Activated B cell treated with CpG ODN at 0.5 μM for 24 hours (primary cell): Measurements from ENCODE around the gene RAB6B. TPM values are rescaled to one million over a fixed set of nuclear protein-coding genes. Genes with fewer than 3 reads are reported as not detected.

ENCODE experiments used
- ATAC-seq: fragments of 200-7000 bp; cut with Tn5 transposase; one replicate; pipeline ENCODE4 v1.10.0; 2021; ENCODE audit warnings: low read depth, mild to moderate bottlenecking, moderate library complexity
- CTCF ChIA-PET: fragments of 350-600 bp; sonication (Branson Sonifier 250); formaldehyde crosslinking; loops from one replicate; lab custom pipeline; 2021; ENCODE audit warnings: antibody characterized with exemption; lab: Charles Lee
- POLR2A ChIA-PET: fragments of 350-600 bp; sonication (Branson Sonifier 250); formaldehyde crosslinking; loops from one replicate; lab custom pipeline; 2021; ENCODE audit warnings: antibody characterized with exemption; lab: Charles Lee
- DNase-seq: peaks from one replicate; pipeline ENCODE4 v3.0.0; 2022
- H3K27ac Mint-ChIP-seq: one replicate; pipeline ENCODE4 v1.8.0; 2020; ENCODE audit warnings: mixed read lengths
- H3K27me3 Mint-ChIP-seq: one replicate; pipeline ENCODE4 v1.8.0; 2021; ENCODE audit warnings: mixed read lengths
- H3K36me3 Mint-ChIP-seq: one replicate; pipeline ENCODE4 v1.8.0; 2021; ENCODE audit warnings: low read depth, mixed read lengths
- H3K4me1 Mint-ChIP-seq: one replicate; pipeline ENCODE4 v1.8.0; 2021; ENCODE audit warnings: mixed read lengths
- H3K4me3 Mint-ChIP-seq: one replicate; pipeline ENCODE4 v1.8.0; 2020; ENCODE audit warnings: mild to moderate bottlenecking, mixed read lengths
- H3K9me3 Mint-ChIP-seq: one replicate; pipeline ENCODE4 v1.8.0; 2020; ENCODE audit warnings: mixed read lengths
- CTCF ChIP-seq: fragments of 200-600 bp; IDR thresholded peaks from one replicate; pipeline ENCODE4 v1.8.0; 2022; ENCODE audit warnings: antibody characterized with exemption, mild to moderate bottlenecking
- intact Hi-C: fragments of 100-400 bp; cut with micrococcal nuclease; formaldehyde crosslinking; loops from one replicate; pipeline ENCODE4 v1.15.1; 2024
- total RNA-seq: library from RNA; stranded (reverse); gene quantifications from 2 replicates; pipeline ENCODE4 v1.2.3, GENCODE V29; 2022

RAB6B gene
- total RNA-seq, 1 donor from 2014 or later = not detected

- intact Hi-C loops = no loop called here
- Mint-ChIP-seq H3K9me3 (no peaks in the 10 kb centered on the region), H3K27me3 (peaks cover 43% of the 10 kb centered on the region), H3K4me3 (no peak overlapping the region), H3K27ac (no peak overlapping the region), H3K36me3 (no peaks in the 10 kb centered on the region), H3K4me1 (peaks cover 10% of the 10 kb centered on the region)
- POLR2A ChIA-PET = no interaction called here
- CTCF ChIA-PET = no interaction called here
- no peak for ATAC-seq
- no peak for TF ChIP-seq CTCF
- DNase-seq = no peak
These were observed 3.0 kb downstream of the RAB6B start for GRCh38 chr3:133892541-133893231.

GRCh38 chr3:133891662-133892378 lies 3.9 kb downstream of the RAB6B start:
- POLR2A ChIA-PET = no interaction called here

GRCh38 chr3:133890972-133891644 lies 4.6 kb downstream of the RAB6B start:
- intact Hi-C loops = no loop called here
- H3K4me3 Mint-ChIP-seq = no peak overlapping the region
- TF ChIP-seq CTCF = no peak
- no peak for DNase-seq
- ChIA-PET POLR2A (no interaction called here), CTCF (no interaction called here)
- no peaks in the 10 kb centered on the region for H3K36me3 Mint-ChIP-seq
- peaks cover 31% of the 10 kb centered on the region for H3K27me3 Mint-ChIP-seq
- H3K27ac Mint-ChIP-seq = no peak overlapping the region
- no peaks in the 10 kb centered on the region for H3K9me3 Mint-ChIP-seq
- no peak for ATAC-seq
- H3K4me1 Mint-ChIP-seq = peaks cover 10% of the 10 kb centered on the region

More at GRCh38 chr3:133891662-133892378, 3.9 kb downstream of the RAB6B start:
- CTCF ChIA-PET = no interaction called here
- no peak for TF ChIP-seq CTCF
- H3K9me3 Mint-ChIP-seq = no peaks in the 10 kb centered on the region
- DNase-seq (no peak), ATAC-seq (no peak)
- intact Hi-C loops = no loop called here
- H3K27ac Mint-ChIP-seq = no peak overlapping the region
- no peaks in the 10 kb centered on the region for H3K36me3 Mint-ChIP-seq
- no peak overlapping the region for H3K4me3 Mint-ChIP-seq
- H3K4me1 Mint-ChIP-seq = peaks cover 10% of the 10 kb centered on the region
- peaks cover 36% of the 10 kb centered on the region for H3K27me3 Mint-ChIP-seq

- Mint-ChIP-seq H3K27me3 (peaks cover 32% of the 10 kb centered on the region), H3K27ac (no peak overlapping the region)
These were observed 5.6 kb downstream of the RAB6B start for GRCh38 chr3:133890037-133890436.

More at GRCh38 chr3:133890037-133890436, 5.6 kb downstream of the RAB6B start:
- ChIA-PET POLR2A (no interaction called here), CTCF (no interaction called here)
- Mint-ChIP-seq H3K4me1 (peaks cover 2% of the 10 kb centered on the region), H3K4me3 (no peak overlapping the region), H3K9me3 (no peaks in the 10 kb centered on the region), H3K36me3 (no peaks in the 10 kb centered on the region)
- ATAC-seq (no peak), DNase-seq (no peak)
- intact Hi-C loops = no loop called here
- TF ChIP-seq CTCF = no peak
